ENCODE results near the gene GNS. TPM values are rescaled to one million over a fixed set of nuclear protein-coding genes. Genes with fewer than 3 reads are reported as not detected.

Gene GNS
- total RNA-seq, 1 experiment from 2014 or later = 26.0 TPM

DNA sequence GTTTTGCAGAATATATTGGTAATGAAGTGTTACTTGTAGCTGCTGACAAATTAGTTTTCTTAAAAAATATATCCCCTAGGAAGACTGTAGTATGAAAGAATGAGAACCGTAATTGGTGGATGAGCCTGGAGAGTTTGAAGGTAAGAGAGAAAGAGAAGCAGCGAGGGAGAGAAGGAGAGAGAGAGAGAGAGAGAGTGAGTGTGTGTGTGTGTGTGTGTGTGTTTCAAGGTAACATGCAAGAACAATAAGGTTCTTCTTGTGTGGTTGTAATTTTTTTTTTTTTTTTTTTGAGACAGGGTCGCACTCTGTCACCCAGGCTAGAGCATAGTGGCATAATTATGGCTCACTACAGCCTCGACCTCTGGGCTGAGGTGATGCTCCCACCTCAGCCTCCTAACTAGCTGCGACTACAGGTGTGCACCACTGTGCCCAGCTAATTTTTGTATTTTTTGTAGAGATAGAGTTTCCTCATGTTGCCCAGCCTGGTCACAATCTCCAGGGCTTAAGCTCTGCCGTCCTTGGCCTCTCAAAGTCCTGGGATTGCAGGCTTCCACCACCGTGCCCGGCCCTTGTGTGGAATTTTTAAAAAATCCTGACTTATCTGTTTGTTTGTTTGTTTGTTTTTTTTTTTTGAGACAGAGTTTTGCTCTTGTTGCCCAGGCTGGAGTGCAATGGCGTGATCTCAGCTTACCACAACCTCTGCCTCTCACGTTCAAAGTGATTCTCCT lies 75.2 kb downstream of the GNS start:
- WGBS (ENCODE audit: extremely low coverage, insufficient read length, low lambda C conversion rate) = no CpG with 5 or more reads among the region's 10 CpGs
- H3K27ac ChIP-seq (ENCODE audit: insufficient read length, low read depth, low read length) = no peak overlapping the region
- H2BK5ac ChIP-seq (ENCODE audit: insufficient read length, low read length) = no peak overlapping the region
- no peak for DNase-seq
- Mint-ChIP-seq H3K27me3 (ENCODE audit: low read depth) (no peaks in the 10 kb centered on the region), H3K27ac (no peak overlapping the region; a peak in 2 of 7 replicates), H3K4me3 (no peak overlapping the region), H3K9me3 (no peaks in the 10 kb centered on the region), H3K36me3 (ENCODE audit: insufficient read depth in 1 of 3, low read depth in 3 of 3) (peaks cover 6 to 43% (median 40%) of the 10 kb centered on the region in 3 experiments; a peak in 6 of 7 replicates), H3K4me1 (peaks cover 43 to 49% of the 10 kb centered on the region in 2 experiments)
- H3K79me1 ChIP-seq (ENCODE audit: insufficient read depth, low read depth, low read length, poor library complexity, severe bottlenecking) = no peaks in the 10 kb centered on the region
- no peak overlapping the region for H3T11ph ChIP-seq (ENCODE audit: low read length)
- H3K4me2 ChIP-seq (ENCODE audit: insufficient read depth, insufficient read length, low read length) = no peak overlapping the region
- no peak overlapping the region for H3K23ac ChIP-seq (ENCODE audit: insufficient read length, low read depth, low read length)
- no peak overlapping the region for H3K18ac ChIP-seq (ENCODE audit: insufficient read length, low read depth, low read length)
- H3K9ac ChIP-seq (ENCODE audit: extremely low read depth, insufficient read length, low read length) = no peak overlapping the region
- no peak overlapping the region for H3K4ac ChIP-seq (ENCODE audit: low read depth, low read length)
- H2BK12ac ChIP-seq (ENCODE audit: insufficient read length, low read depth, low read length) = no peak overlapping the region
- no peak overlapping the region for H4K5ac ChIP-seq (ENCODE audit: insufficient read length, low read depth, low read length)
- TF ChIP-seq CTCF (conservative IDR thresholded peaks at IDR 0.05) = no peak
- no peaks in the 10 kb centered on the region for H3K23me2 ChIP-seq (ENCODE audit: insufficient read length, low read depth, low read length, poor library complexity, severe bottlenecking)
- H3K56ac ChIP-seq (ENCODE audit: insufficient read length, low read depth, low read length) = no peak overlapping the region
- no peak overlapping the region for H3K14ac ChIP-seq (ENCODE audit: insufficient read depth, low read length)
- H3K4me1 ChIP-seq (ENCODE audit: insufficient read depth, low read length) = peaks cover 10% of the 10 kb centered on the region; the same call in 1 of the 2 replicates
- peaks cover 2% of the 10 kb centered on the region; the same call in 1 of the 2 replicates for H3K79me2 ChIP-seq (ENCODE audit: insufficient read depth, low read length)
- H2AFZ ChIP-seq (ENCODE audit: low read length) = no peak overlapping the region
- H4K20me1 ChIP-seq (ENCODE audit: control insufficient read depth, insufficient read depth, insufficient read length) = no peaks in the 10 kb centered on the region
- no peaks in the 10 kb centered on the region for H3K9me3 ChIP-seq (ENCODE audit: control insufficient read depth, low read depth, low read length)
- H4K91ac ChIP-seq (ENCODE audit: insufficient read length, low read depth, low read length) = no peak overlapping the region
- H2BK15ac ChIP-seq (ENCODE audit: low read depth, low read length) = no peak overlapping the region
- H2AK5ac ChIP-seq (ENCODE audit: insufficient read length, low read length) = no peak overlapping the region
- no peaks in the 10 kb centered on the region for H3K27me3 ChIP-seq (ENCODE audit: insufficient read depth, low read length)
- no peak overlapping the region for H4K8ac ChIP-seq (replicated peaks; ENCODE audit: insufficient read length, low read depth, low read length)
- H2BK120ac ChIP-seq (ENCODE audit: low read depth, low read length, poor library complexity, severe bottlenecking) = no peak overlapping the region
- H2BK20ac ChIP-seq (ENCODE audit: low read depth, low read length, poor library complexity, severe bottlenecking) = no peak overlapping the region
